GM21529 (cell line): ENCODE measurements around the gene ARHGEF4.

ENCODE experiments used
- ATAC-seq: cut with Tn5 transposase; IDR thresholded peaks from one replicate; pipeline ENCODE4 v1.9.1; 2021; ENCODE audit not compliant: unreplicated experiment

Gene ARHGEF4

GRCh38 chr2:131006561-131006960, 169.8 kb downstream of the ARHGEF4 start:
- no peak for ATAC-seq

- no peak for ATAC-seq
These were observed 172.3 kb downstream of the ARHGEF4 start for GRCh38 chr2:131008967-131009366.

- no peak for ATAC-seq
These were observed 173.2 kb downstream of the ARHGEF4 start for GRCh38 chr2:131009713-131010475.

- no peak for ATAC-seq
These were observed 173.9 kb downstream of the ARHGEF4 start for GRCh38 chr2:131010566-131010965.

- no peak for ATAC-seq
These were observed 174.8 kb downstream of the ARHGEF4 start for GRCh38 chr2:131011486-131011885.

- ATAC-seq = no peak
These were observed 177.4 kb downstream of the ARHGEF4 start for GRCh38 chr2:131014141-131014540.

GRCh38 chr2:131015764-131016163, 179.1 kb downstream of the ARHGEF4 start:
- ATAC-seq = no peak

GRCh38 chr2:131016826-131017741, 180.4 kb downstream of the ARHGEF4 start:
- no peak for ATAC-seq

- ATAC-seq = no peak
These were observed 186.0 kb downstream of the ARHGEF4 start for GRCh38 chr2:131022731-131023130.

- no peak for ATAC-seq
These were observed 187.0 kb downstream of the ARHGEF4 start for GRCh38 chr2:131023758-131024157.

GRCh38 chr2:131026919-131027318, 190.2 kb downstream of the ARHGEF4 start:
- ATAC-seq = no peak

- ATAC-seq = no peak
These were observed 191.1 kb downstream of the ARHGEF4 start for GRCh38 chr2:131027566-131028528.

GRCh38 chr2:131029812-131030211, 193.1 kb downstream of the ARHGEF4 start:
- ATAC-seq = no peak

- ATAC-seq = no peak
These were observed 193.8 kb downstream of the ARHGEF4 start for GRCh38 chr2:131030478-131030971.

GRCh38 chr2:131031431-131031841, 194.7 kb downstream of the ARHGEF4 start:
- no peak for ATAC-seq

- ATAC-seq = no peak
These were observed 195.2 kb downstream of the ARHGEF4 start for GRCh38 chr2:131031875-131032274.

GRCh38 chr2:131032393-131032836, 195.7 kb downstream of the ARHGEF4 start:
- ATAC-seq = no peak

- ATAC-seq = no peak
These were observed 197.0 kb downstream of the ARHGEF4 start for GRCh38 chr2:131033786-131034121.

- no peak for ATAC-seq
These were observed 197.7 kb downstream of the ARHGEF4 start for GRCh38 chr2:131034122-131035051.
